Mesenteric fat pad (tissue), 1 donor: ENCODE results near the gene TMEM267. TPM values are rescaled to one million over a fixed set of nuclear protein-coding genes. Genes with fewer than 3 reads are reported as not detected.
"Not testable (repeated sequence)": the region's sequence is repeated elsewhere in the genome, so short reads cannot be mapped to it uniquely, and the experiment has no call there.

Experiments used
- DNase-seq: peaks from one replicate; pipeline ENCODE4 v3.0.0-alpha.2; 2020; ENCODE audit warnings: low spot score
- total RNA-seq: library from RNA; stranded (reverse); fragmentation: NEBNext Ultra II Directional; extraction: Animal tissue kit (Norgen Biotek cat#: 25700); gene quantifications from one replicate; pipeline ENCODE4 v1.2.1, GENCODE V29; 2021
- donor health status: DM: yes; HTN: yes; CAD: no.

TMEM267 gene
- total RNA-seq, 1 donor from 2014 or later, result 11.0 TPM

DNA sequence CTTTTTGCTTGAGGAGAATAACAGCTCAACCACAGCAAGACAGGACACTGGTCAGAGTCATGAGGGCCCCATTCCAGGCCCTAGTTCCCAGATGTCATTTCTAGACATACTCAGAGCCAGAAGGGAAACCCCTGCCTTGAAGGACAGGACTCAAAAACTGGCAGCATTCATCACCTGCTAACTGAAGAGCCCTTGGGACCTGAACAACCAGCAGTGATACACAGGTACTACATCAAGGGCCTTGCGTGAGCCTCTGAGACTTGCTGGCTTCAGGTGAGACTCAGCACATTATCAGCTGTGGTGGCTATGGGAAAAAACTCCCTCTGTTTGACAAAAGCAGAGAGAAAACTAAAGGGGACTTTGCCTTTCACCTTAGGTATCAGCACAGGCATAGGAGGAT lies 22.6 kb downstream of the TMEM267 start:
- DNase-seq, result no peak

DNA sequence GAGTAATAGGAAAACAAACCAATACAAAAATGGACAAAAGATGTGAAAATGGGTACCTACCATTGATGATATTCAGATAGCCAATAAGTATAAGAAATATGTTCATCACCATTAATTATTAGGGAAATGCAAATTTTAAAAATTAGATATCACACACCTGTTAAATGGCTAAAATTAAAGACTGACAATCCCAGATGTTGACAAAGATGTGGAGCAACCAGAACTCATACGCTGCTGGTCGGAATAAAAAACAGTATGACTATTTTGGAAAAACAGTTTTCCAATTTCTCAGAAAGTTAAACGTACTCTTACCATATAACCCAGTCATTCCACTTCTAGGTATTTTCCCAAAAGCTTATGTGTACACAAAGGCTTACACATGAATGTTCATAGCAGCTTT lies 27.1 kb downstream of the TMEM267 start:
- no peak for DNase-seq

DNA sequence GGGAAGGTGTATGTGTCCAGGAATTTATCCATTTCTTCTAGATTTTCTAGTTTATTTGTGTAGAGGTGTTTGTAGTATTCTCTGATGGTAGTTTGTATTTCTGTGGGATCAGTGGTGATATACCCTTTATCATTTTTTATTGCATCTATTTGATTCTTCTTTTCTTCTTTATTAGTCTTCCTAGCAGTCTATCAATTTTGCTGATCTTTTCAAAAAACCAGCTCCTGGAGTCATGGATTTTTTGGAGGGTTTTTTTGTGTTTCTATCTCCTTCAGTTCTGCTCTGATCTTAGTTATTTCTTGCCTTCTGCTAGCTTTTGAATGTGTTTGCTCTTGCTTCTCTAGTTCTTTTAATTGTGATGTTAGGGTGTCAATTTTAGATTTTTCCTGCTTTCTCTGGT lies 42.1 kb downstream of the TMEM267 start:
- not testable (repeated sequence) for DNase-seq

- DNase-seq, result no peak
Observed at GRCh38 chr5:43437062-43437660, 46.5 kb downstream of the TMEM267 start.

GRCh38 chr5:43433382-43433781 lies 50.3 kb downstream of the TMEM267 start:
- no peak for DNase-seq

DNA sequence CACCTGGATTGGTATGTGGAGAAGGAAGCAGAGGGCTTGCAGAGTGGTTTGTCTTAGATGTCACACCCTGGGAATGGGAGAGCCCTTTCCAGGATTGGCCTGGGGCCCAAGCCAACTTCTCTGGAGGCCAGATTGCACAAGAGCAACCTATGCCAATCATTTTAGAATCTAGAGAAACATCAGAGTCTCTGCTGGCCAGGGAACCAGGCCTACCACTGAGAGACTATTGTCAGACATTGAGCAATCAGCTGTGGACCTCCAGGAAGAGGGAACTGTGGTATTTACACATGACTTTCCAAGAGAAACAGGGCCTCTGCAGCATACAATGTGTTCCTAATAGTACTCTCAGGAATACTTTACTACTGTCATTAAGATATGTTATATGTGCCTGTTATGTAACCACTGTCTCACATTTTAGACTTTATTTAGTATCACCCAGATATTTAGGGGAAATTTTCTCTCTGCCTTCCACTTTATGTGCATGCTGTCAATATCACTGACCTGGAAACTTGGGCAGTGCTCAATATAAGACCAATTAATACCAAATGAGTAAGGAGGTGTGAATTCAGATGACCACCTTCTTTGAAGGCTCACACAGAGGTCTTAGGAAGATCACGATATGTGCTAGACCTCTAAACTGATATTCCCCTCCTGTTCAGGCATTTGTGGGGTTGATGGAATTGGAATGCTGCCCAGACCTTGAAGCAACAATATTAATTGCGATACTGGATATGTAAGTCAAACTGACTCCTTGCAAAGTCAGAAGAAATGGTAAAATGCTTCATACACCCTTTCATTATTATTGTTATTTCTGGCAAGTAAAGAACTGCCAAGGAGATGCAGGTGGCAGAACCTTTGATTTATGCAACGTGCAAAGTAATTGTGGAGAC lies 50.9 kb downstream of the TMEM267 start:
- no peak for DNase-seq

- no peak for DNase-seq
Observed at GRCh38 chr5:43429706-43430105, 54.0 kb downstream of the TMEM267 start.

DNA sequence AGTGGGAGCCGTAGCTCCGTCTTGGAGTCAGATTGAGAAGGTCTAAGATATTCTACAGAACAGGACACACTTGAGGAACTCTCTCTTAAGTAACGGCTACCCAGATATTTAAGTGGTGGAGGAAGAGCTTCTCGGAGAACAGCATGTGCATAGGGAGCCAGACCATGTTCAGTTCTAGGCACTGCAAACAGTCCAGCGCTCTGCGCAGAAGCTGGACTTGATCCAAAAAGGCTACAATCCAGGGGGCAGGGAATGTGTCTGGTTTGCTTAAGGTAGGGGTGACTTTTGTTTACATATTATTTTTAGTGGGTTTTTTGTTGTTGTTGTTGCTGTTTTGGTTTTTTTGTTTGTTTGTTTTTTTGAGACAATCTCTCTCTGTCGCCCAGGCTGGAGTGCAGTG lies 54.6 kb downstream of the TMEM267 start:
- no peak for DNase-seq

DNA sequence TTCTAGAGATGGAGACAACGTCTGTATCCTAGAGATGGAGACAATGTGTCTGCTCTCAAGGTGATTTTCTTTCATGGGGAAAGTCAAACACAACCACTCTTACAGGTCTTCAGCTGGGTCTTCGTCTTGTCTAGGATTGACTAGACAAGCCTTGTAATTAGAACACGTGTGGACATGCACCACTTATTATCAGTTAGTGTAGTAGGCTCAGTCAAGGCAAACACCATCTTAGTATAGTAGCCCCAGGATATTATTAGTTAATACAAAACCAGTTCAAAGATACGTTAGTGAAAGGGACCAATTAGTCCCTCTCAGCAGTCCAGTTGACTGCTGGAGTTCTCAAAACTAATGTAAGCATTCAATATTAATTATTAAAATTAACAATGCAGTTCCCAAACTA lies 56.4 kb downstream of the TMEM267 start:
- no peak for DNase-seq

GRCh38 chr5:43425983-43426382 lies 57.7 kb downstream of the TMEM267 start:
- no peak for DNase-seq

DNA sequence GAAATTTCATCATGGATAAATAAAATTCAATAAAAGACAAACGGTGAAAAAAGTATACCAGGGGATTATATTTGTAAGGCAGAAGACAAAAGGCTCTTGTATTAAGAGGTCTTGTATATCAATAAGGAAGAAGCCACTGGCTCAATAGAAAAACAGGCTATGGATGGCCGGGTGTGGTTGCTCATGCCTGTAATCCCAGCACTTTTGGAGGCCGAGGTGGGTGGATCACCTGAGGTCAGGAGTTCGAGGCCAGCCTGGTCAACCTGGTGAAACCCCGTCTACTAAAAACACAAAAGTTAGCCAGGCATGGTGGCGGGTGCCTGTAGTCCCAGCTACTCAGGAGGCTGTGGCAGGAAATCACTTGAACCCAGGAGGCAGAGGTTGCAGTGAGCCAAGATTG lies 60.6 kb downstream of the TMEM267 start:
- not testable (repeated sequence) for DNase-seq

DNA sequence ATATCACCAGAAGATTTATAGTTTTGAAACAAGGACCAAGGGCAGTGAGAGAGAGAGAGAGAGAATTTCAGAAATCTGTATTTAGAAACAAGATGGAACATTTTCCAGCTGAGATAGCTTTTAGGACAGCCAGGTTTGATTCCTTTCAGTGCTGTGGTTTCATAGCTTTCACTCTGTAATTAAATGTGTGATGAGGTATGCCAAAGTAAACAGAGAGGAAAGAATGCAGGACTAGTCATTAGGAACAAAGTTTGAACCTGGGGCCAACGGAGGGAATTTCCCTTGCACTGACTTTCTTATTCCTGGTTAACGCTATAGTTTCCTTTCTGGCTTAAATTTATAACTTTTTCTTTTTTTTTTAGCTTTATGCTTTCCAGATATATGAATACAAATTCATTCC lies 61.5 kb downstream of the TMEM267 start:
- no peak for DNase-seq

- DNase-seq, result no peak
Observed at GRCh38 chr5:43421450-43422133, 62.1 kb downstream of the TMEM267 start.

- DNase-seq, result no peak
Observed at GRCh38 chr5:43420241-43420640, 63.4 kb downstream of the TMEM267 start.

DNA sequence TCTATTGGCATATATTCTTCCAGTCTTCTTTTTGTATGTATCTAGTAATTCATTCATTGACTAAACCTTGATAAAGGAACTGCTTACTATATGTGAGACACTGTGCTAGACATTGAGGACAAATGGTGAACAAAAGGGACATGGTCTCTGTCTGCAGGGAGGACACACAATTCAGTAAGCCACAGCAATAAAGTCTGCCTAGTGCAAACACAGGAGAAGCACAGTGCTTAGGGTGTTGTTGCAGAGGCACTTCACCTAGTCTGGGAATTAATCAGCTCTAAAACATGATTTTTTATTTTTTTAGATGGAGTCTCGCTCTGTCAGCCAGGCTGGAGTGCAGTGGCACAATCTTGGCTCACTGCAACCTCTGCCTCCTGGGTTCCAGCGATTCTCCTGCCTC lies 65.1 kb downstream of the TMEM267 start:
- DNase-seq, result no peak

GRCh38 chr5:43416803-43417394 lies 66.8 kb downstream of the TMEM267 start:
- DNase-seq, result no peak

DNA sequence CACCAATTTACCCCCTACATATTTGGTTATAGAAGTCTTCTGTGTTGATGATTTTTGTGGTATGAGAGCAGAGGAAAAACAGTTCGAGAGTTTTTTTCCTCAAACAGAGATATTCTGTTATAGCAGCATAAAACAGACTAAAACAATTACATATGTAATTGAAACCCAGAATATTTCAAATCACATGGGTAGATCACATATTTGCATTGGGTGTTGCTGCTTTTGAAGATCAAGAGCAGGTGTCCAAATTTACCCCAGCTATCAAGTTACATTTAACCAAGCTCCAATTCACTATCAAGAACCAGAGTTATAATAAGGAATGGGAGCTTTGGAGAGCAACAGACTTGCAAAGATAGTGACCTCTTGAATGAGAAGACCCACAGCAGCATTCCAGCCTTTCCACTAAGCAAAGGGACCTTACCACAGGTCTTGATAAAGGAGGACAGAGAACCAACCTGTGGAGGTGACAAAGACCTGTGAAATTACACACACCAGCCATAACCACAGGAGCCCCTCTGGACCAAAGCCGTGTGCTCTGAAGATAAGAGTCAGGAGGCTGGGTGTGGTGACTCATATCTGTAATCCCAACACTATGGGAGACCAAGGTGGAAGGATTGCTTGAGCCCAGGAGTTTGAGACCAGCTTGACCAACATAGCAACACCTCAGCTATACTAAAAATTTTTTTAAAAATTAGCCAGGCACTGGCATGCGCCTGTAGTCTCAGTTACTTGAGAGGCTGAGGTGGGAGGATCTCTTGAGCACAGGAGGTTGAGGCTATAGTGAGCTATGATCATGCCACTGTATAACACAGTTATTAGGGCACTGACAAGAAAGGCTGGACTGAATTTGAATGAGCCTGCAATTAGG lies 67.5 kb downstream of the TMEM267 start:
- DNase-seq, result no peak

GRCh38 chr5:43413966-43414365 lies 69.7 kb downstream of the TMEM267 start:
- DNase-seq, result no peak

- DNase-seq, result no peak
Observed at GRCh38 chr5:43412644-43413043, 71.0 kb downstream of the TMEM267 start.

- DNase-seq, result no peak
Observed at GRCh38 chr5:43412156-43412555, 71.5 kb downstream of the TMEM267 start, which contains the start of gene CCL28. TSS of gene CCL28 (minus strand) at chr5:43412391. CDS start at chr5:43412316, 75 bp downstream.

DNA sequence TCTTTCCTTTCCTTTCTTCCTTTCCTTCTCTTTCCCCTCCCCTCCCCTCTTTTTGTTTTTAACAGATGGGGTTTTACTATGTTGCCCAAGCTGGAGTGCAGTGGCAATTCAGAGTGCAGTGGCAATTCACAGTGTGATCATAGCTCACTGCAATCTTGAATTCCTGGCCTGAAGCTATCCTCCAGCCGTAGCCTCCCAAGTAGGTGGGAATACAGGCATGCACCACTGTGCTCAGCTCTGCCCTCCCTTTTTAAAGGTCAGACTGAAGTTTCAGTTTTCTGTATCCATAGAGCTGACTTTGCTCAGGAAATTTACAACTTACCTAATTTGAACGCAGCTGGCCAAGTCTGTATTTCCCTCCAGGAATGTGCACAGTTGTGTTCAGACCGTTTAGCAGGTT lies 72.2 kb downstream of the TMEM267 start:
- DNase-seq, result no peak
